Activated naive CD4-positive, alpha-beta T cell treated with anti-CD3 and anti-CD28 coated beads, Interleukin-2, amount 50 U/mL, for 16 hours (primary cell): Measurements from ENCODE around the gene IL5.

ENCODE experiments used
- DNase-seq: peaks from one replicate; pipeline ENCODE4 v3.0.0-alpha.2; 2020

IL5 gene

DNA sequence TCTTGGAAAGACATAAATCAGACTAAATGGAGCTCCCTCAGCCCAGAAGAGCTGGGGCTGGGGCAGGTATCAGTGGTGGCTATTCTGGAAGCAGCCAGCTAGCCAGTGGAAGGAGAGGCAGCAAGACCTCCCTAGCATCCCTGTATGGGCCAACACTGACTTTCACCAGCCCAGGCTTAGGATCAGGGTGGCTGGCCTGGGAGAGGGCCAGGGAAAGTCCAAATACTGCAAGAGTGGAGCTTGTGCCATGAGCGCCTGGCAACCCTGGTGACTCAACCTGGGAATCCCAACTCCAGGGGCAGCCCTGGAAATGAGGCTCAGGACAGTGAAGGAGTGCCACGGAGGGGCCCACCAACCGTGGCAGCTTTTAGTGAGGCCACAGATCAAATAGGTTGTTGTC lies 45.2 kb downstream of the IL5 start:
- peak; percentile 9 for DNase-seq

DNA sequence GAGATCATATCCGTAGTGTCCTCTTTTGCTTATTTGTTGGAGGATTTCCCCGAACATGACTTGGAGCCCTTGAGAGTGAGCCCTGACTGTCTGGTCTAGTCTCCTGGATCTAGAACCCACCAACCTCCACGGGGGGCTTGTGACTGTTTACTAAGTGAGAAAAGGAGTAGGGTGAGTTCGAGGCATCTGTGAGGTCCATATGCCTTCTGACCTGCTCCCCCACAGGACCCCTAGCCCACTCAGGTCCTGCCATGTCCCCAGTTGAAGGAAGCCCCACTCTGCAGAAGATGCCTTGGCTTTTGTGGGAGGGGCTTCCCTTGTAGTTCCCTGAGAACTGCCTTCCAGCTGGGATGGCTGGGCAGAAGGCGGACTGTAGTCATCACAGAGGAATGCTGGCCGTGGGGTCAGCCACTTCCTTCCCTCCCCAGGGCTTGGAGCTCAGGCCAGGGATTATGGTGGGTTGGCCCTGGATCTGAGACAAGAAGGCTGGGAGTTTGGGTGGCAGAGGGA lies 45.8 kb downstream of the IL5 start:
- DNase-seq, result no peak

DNA sequence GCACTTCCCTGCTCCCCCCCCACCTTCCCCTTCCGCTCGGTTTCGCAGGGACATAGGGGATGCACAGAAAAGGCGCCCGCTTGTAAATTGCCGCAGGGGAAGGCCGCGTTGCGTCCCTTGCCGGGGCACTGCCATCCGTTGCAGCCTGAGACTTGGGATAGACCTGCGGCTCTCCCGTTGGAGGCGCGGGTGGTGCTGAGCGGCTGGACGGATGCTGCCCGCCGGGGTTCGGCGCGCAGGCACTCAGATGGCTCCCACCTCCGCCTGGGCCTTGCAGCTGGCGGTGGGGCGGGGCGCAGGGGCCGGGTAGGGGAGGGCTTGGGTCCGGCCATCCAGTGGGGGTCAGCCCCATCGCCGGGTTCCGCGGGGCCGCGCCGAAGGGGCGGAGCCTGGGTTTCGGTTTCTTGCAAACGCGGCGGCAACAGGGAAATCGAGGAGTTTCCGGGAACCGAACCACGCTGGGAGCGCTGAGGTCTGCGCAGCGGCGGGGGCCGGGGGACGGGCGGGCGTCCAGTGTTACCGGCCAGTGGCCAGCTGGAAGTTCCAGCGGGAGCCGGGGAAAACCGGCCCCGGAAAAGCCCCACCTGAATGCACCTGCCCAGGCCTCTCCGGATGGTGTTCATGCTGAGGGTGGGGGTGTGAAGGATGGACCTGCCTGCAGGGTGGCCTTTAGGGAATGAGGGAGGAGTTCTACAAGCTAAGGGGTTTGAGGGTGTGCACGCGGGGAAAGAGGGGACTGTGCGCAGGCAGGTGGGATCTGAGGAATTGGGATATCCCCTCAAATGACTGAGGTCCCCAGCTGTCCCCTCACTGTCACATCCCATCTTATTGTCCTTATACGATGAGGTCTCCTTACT lies 46.5 kb downstream of the IL5 start:
- DNase-seq, result peak; percentile 64

DNA sequence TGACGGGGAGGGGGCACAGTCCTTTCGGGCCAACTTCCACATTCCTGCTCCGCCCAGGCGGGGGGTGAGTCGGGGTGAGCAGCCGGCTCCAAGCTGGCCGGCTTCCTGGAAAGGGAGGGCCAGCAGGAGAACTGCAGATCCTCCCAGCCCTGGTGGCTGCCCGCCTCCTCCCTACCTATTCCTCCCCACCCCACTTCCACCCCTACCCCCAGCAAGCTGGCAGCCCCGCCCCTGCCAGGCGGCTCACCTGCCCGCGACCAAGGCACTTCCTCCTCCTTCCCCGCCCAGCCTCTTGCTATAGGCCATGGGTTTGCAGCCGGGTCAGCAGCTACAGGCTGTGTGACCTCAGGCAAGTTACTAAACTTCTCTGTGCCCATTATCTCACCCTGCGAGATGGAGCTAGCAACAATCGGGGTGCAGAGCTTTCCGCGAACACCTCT lies 47.1 kb downstream of the IL5 start:
- peak; percentile 91 for DNase-seq

DNA sequence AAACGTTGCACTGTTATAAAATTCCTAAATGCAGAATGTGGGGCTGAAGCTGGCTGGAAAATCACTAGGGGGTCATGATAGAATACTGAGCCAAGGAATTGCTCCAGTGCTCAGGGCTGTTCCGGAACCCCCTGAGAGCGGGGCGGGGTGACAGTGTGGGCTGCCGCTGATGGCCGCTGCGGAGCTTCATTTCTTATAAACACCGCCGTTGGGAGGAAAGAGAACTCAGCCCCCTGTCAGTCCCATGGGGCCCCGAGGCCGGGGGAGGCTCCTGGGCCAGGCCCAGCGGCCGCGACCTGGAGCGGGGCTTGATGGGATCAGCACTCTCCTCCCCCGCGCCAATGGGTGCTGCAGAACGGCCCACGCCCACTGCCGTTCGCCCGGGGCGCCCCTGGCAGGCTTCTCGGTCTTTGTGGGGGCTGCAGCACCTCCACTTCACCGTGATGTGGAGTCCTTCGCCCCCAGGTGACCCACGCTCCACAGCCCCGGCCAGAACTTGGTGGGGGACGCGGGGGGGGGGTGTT lies 47.6 kb downstream of the IL5 start:
- DNase-seq, result peak; percentile 86

DNA sequence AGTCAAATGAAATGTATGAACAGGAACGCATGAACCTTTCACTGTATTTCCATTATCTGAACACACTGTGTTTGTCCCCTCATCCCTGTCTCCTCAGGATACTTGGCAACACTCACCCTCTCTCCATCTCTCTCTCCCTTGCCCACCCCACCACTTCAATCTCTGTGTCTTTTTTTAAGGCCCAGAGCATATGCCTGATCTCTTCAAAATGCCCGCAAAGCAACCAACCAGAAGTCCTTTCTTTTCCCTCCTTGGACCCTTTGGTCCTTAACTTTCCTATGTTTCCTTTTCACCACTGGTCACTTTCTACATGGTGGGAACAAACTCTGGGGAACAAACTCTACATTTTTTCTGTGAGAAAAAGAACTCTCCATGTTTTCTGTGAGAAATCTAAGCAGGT lies 49.5 kb downstream of the IL5 start:
- no peak for DNase-seq

DNA sequence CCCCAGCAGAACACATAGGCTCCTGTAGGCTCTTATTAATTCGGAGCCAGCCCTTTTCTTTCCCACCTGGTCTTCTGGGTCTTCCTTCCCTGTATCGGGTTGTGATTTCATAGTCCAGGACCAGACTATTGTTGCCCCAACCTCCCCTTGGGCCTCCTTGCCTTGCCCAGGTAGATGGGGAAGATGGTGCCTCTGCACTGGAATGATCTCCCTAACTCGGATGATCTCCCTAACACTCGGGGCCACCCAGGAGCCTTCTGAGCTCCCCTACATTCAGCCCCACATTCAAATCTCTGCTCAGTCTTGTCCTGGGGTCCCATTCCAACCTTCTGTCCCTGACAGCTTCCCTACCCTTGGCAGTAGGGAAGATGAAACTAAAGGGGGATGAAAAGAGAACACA lies 50.1 kb downstream of the IL5 start:
- no peak for DNase-seq

DNA sequence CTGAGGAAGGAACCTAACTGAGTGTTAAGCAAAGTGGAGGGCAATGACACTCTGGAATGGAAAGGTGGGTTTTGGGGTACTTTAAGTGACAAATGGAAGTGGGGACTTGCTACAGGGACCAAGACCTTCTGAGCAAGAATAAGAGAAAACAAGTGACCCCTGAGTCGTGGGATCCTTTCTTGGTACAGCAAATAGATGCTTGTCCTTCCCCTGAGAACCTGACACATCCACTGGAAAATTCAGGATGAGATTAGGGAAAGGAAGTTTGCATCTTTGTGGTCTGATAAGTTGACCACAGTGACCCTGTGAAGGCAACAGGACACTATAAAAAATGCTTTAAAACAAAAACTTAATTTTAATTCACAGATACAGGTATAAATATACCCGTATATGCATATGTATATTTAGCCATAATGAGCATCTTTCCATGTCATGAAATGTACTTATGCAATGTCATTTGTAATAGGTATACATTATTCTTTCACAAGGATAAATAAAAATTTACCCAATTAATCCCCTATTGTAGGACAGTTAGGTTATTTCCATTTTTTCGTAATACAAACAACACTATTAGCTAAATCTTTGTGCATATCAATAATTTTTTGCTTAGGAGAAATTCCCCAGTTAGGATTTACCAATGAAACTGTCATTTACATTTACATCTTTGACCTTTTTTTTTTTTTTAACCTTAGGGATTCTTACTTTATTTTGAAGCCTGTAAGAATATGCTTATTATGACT lies 50.8 kb downstream of the IL5 start:
- no peak for DNase-seq
